CD4-positive, alpha-beta T cell treated with Interleukin-2 at 100 ng/mL for 4 hours (primary cell): ENCODE measurements around the gene IL20.
A peak's percentile ranks its signal among the peaks of the same experiment; 100 is the strongest.
"Not testable (repeated sequence)": the region's sequence is repeated elsewhere in the genome, so short reads cannot be mapped to it uniquely, and the experiment has no call there.

Experiments used
- DNase-seq: peaks from one replicate; pipeline ENCODE4 v3.0.0-alpha.2; 2020; ENCODE audit warnings: low spot score

The IL20 gene

GRCh38 chr1:206843626-206844025 lies 21.8 kb upstream of the IL20 start:
- no peak for DNase-seq

- DNase-seq = no peak
Observed at GRCh38 chr1:206846487-206846886, 18.9 kb upstream of the IL20 start.

- no peak for DNase-seq
Observed at GRCh38 chr1:206847337-206847834, 18.0 kb upstream of the IL20 start.

- no peak for DNase-seq
Observed at GRCh38 chr1:206847946-206848345, 17.5 kb upstream of the IL20 start.

GRCh38 chr1:206850401-206850800 lies 15.0 kb upstream of the IL20 start:
- no peak for DNase-seq

- no peak for DNase-seq
Observed at GRCh38 chr1:206851341-206852010, 13.9 kb upstream of the IL20 start.

- DNase-seq = not testable (repeated sequence)
Observed at GRCh38 chr1:206852662-206853061, 12.8 kb upstream of the IL20 start.

- not testable (repeated sequence) for DNase-seq
Observed at GRCh38 chr1:206853696-206854095, 11.7 kb upstream of the IL20 start.

GRCh38 chr1:206854401-206855129 lies 10.9 kb upstream of the IL20 start:
- no peak for DNase-seq

- no peak for DNase-seq
Observed at GRCh38 chr1:206855859-206856258, 9.6 kb upstream of the IL20 start.

- DNase-seq = no peak
Observed at GRCh38 chr1:206856674-206857464, 8.6 kb upstream of the IL20 start.

- DNase-seq = peak; percentile 5
Observed at GRCh38 chr1:206859082-206859521, 6.3 kb upstream of the IL20 start.

- DNase-seq = no peak
Observed at GRCh38 chr1:206860165-206860564, 5.3 kb upstream of the IL20 start.

GRCh38 chr1:206863266-206863665 lies 2.2 kb upstream of the IL20 start:
- no peak for DNase-seq

- no peak for DNase-seq
Observed at GRCh38 chr1:206866062-206866461, 639 bp downstream of the IL20 start.

GRCh38 chr1:206867239-206867638 lies 1.8 kb downstream of the IL20 start:
- DNase-seq = no peak

- DNase-seq = no peak
Observed at GRCh38 chr1:206867716-206868115, 2.3 kb downstream of the IL20 start.

- no peak for DNase-seq
Observed at GRCh38 chr1:206868264-206868663, 2.8 kb downstream of the IL20 start.

- no peak for DNase-seq
Observed at GRCh38 chr1:206872139-206872538, 6.7 kb downstream of the IL20 start.

GRCh38 chr1:206873603-206874188 lies 8.3 kb downstream of the IL20 start:
- no peak for DNase-seq

GRCh38 chr1:206875752-206876377 lies 10.4 kb downstream of the IL20 start:
- no peak for DNase-seq

- no peak for DNase-seq
Observed at GRCh38 chr1:206878456-206878855, 13.0 kb downstream of the IL20 start.
